Chondrocyte (in vitro differentiated cells): ENCODE measurements around the gene PRDM13. TPM values are rescaled to one million over a fixed set of nuclear protein-coding genes. Genes with fewer than 3 reads are reported as not detected.

ENCODE experiments used
- DNase-seq: peaks from one replicate; pipeline ENCODE4 v3.0.0; 2021; ENCODE audit warnings: mixed read lengths, low spot score
- H3K27ac Mint-ChIP-seq: one replicate; pipeline ENCODE4 v1.8.0; 2021; ENCODE audit warnings: mild to moderate bottlenecking, moderate library complexity, mixed read lengths; ENCODE audit not compliant: unreplicated experiment
- H3K27me3 Mint-ChIP-seq: 2 replicates; pipeline ENCODE4 v1.8.0; 2021; ENCODE audit warnings: low read depth, mixed read lengths
- H3K36me3 Mint-ChIP-seq: 2 replicates; pipeline ENCODE4 v1.8.0; 2021; ENCODE audit warnings: low read depth, mixed read lengths
- H3K4me1 Mint-ChIP-seq: 2 replicates; pipeline ENCODE4 v1.8.0; 2021; ENCODE audit warnings: low read depth, mild to moderate bottlenecking, mixed read lengths
- H3K4me3 Mint-ChIP-seq: one replicate; pipeline ENCODE4 v1.8.0; 2021; ENCODE audit warnings: mild to moderate bottlenecking, moderate library complexity, mixed read lengths; ENCODE audit not compliant: unreplicated experiment
- H3K9me3 Mint-ChIP-seq: 2 replicates; pipeline ENCODE4 v1.8.0; 2021; ENCODE audit warnings: low read depth, mixed read lengths
- total RNA-seq: library from RNA; stranded (reverse); gene quantifications from 3 replicates; pipeline ENCODE4 v1.2.1, GENCODE V29; 2021
- TF ChIP-seq, protein P1 (sequence below): fragments of 200-600 bp; sonication (generic); IDR thresholded peaks from 2 replicates; pipeline ENCODE4 v1.5.0; 2021; ENCODE audit warnings: antibody characterized with exemption, mild to moderate bottlenecking, moderate library complexity

The PRDM13 gene
- total RNA-seq, 1 donor from 2014 or later, result not detected

DNA sequence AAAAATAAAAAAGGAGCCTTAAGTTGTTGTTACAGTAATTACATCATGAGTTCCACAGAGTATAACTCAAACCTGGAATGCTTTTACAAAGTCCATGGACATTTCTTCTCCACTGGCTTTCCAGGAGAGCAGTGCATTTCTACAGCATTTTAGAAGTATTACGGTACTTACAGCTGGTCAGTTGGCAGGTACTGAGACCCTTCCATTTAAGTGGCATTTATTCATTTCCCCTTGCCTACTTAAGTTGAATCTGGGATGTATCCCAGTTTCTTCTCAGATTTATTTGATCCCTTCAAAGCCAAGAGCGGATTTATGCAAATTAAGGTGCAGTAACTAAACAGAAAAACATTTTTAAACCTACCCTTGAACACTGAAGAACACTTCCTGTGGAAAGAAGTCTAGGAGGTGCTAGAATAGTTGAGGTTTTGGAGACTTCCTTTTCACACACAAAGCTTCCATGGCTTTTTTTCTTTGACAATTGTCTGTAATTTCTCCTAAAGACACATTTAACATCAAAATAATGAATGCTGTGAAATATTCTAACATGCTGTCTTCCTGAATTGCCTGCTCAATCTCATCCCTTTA lies 3.4 kb downstream of the PRDM13 start:
- Mint-ChIP-seq H3K4me1 (peaks cover 5% of the 10 kb centered on the region), H3K36me3 (peaks cover 4% of the 10 kb centered on the region), H3K9me3 (no peaks in the 10 kb centered on the region), H3K27me3 (peaks cover 80% of the 10 kb centered on the region), H3K27ac (no peak overlapping the region), H3K4me3 (no peak overlapping the region)
- no peak for DNase-seq
- TF ChIP-seq, protein P1, sequence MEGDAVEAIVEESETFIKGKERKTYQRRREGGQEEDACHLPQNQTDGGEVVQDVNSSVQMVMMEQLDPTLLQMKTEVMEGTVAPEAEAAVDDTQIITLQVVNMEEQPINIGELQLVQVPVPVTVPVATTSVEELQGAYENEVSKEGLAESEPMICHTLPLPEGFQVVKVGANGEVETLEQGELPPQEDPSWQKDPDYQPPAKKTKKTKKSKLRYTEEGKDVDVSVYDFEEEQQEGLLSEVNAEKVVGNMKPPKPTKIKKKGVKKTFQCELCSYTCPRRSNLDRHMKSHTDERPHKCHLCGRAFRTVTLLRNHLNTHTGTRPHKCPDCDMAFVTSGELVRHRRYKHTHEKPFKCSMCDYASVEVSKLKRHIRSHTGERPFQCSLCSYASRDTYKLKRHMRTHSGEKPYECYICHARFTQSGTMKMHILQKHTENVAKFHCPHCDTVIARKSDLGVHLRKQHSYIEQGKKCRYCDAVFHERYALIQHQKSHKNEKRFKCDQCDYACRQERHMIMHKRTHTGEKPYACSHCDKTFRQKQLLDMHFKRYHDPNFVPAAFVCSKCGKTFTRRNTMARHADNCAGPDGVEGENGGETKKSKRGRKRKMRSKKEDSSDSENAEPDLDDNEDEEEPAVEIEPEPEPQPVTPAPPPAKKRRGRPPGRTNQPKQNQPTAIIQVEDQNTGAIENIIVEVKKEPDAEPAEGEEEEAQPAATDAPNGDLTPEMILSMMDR, result no peak

GRCh38 chr6:99611148-99611547 lies 4.5 kb downstream of the PRDM13 start:
- no peaks in the 10 kb centered on the region for H3K9me3 Mint-ChIP-seq
- H3K36me3 Mint-ChIP-seq, result peaks cover 4% of the 10 kb centered on the region
- peaks cover 5% of the 10 kb centered on the region for H3K4me1 Mint-ChIP-seq

GRCh38 chr6:99612551-99613408 lies 6.1 kb downstream of the PRDM13 start:
- Mint-ChIP-seq H3K36me3 (peaks cover 4% of the 10 kb centered on the region), H3K4me3 (peak overlapping the region; percentile 19), H3K4me1 (peaks cover 5% of the 10 kb centered on the region), H3K27ac (no peak overlapping the region), H3K27me3 (peaks cover 82% of the 10 kb centered on the region), H3K9me3 (no peaks in the 10 kb centered on the region)
- no peak for DNase-seq
- TF ChIP-seq, protein P1, result no peak

More at GRCh38 chr6:99611148-99611547, 4.5 kb downstream of the PRDM13 start:
- DNase-seq, result no peak
- Mint-ChIP-seq H3K27me3 (peaks cover 79% of the 10 kb centered on the region), H3K4me3 (no peak overlapping the region), H3K27ac (no peak overlapping the region)
- TF ChIP-seq, protein P1, result no peak

DNA sequence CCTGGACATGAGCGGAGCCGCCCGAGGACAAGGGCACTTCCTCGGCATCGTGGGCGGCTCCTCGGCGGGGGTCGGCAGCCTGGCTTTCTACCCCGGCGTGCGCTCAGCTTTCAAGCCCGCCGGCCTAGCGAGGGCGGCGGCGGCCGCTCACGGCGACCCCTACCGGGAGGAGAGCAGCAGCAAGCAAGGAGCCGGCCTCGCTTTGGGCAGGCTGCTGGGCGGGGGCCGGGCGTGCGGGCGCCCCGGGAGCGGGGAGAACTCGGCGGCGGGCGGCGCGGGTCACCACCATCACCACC lies 6.7 kb downstream of the PRDM13 start:
- H3K4me3 Mint-ChIP-seq, result peak overlapping the region; percentile 60
- peaks cover 7% of the 10 kb centered on the region for H3K4me1 Mint-ChIP-seq
- TF ChIP-seq, protein P1, result peak; percentile 78
- no peak overlapping the region for H3K27ac Mint-ChIP-seq
- DNase-seq, result no peak
- H3K36me3 Mint-ChIP-seq, result peaks cover 5% of the 10 kb centered on the region
- H3K9me3 Mint-ChIP-seq, result peaks cover 2% of the 10 kb centered on the region
- H3K27me3 Mint-ChIP-seq, result peaks cover 82% of the 10 kb centered on the region

DNA sequence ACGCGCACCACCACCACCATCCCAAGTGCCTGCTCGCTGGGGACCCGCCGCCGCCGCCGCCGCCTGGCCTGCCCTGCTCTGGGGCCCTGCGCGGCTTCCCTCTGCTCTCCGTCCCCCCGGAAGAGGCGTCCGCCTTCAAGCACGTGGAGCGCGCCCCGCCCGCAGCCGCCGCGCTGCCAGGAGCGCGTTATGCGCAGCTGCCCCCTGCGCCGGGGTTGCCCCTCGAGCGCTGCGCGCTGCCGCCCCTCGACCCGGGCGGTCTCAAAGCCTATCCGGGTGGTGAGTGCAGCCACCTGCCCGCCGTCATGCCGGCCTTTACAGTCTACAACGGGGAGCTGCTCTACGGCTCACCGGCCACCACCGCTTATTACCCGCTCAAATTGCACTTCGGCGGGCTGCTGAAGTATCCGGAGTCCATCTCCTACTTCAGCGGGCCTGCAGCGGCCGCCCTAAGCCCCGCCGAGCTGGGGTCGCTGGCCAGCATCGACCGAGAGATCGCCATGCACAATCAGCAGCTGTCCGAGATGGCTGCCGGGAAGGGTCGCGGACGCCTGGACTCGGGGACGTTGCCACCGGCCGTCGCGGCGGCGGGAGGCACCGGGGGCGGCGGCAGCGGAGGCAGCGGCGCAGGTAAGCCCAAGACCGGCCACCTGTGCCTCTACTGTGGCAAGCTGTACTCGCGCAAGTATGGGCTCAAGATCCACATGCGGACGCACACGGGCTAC lies 7.2 kb downstream of the PRDM13 start:
- Mint-ChIP-seq H3K27ac (no peak overlapping the region), H3K4me1 (peaks cover 9% of the 10 kb centered on the region), H3K4me3 (peak overlapping the region; percentile 60), H3K36me3 (peaks cover 7% of the 10 kb centered on the region), H3K9me3 (peaks cover 3% of the 10 kb centered on the region), H3K27me3 (peaks cover 79% of the 10 kb centered on the region)
- DNase-seq, result no peak
- TF ChIP-seq, protein P1, result peak; percentile 53
